ENCODE data around the gene TRPM5.
A peak's percentile ranks its signal among the peaks of the same experiment; 100 is the strongest.

The TRPM5 gene

GRCh38 chr11:2462986-2463765 lies 18.9 kb upstream of the TRPM5 start:
- Mint-ChIP-seq H3K27ac (peak overlapping the region; percentile 55), H3K4me3 (no peak overlapping the region), H3K4me1 (peaks cover 79% of the 10 kb centered on the region), H3K27me3 (no peaks in the 10 kb centered on the region), H3K36me3 (no peaks in the 10 kb centered on the region), H3K9me3 (no peaks in the 10 kb centered on the region)

- H3K4me1 Mint-ChIP-seq: peaks cover 74% of the 10 kb centered on the region
- H3K27me3 Mint-ChIP-seq: no peaks in the 10 kb centered on the region
- no peak overlapping the region for H3K27ac Mint-ChIP-seq
- no peaks in the 10 kb centered on the region for H3K36me3 Mint-ChIP-seq
- no peaks in the 10 kb centered on the region for H3K9me3 Mint-ChIP-seq
- H3K4me3 Mint-ChIP-seq: no peak overlapping the region
These were observed 18.2 kb upstream of the TRPM5 start for GRCh38 chr11:2462543-2462985.

- Mint-ChIP-seq H3K4me1 (peaks cover 72% of the 10 kb centered on the region), H3K27ac (no peak overlapping the region), H3K4me3 (no peak overlapping the region)
These were observed 17.7 kb upstream of the TRPM5 start for GRCh38 chr11:2461956-2462542.

GRCh38 chr11:2461253-2461955 lies 17.1 kb upstream of the TRPM5 start:
- peaks cover 65% of the 10 kb centered on the region for H3K4me1 Mint-ChIP-seq

More at GRCh38 chr11:2461956-2462542, 17.7 kb upstream of the TRPM5 start:
- Mint-ChIP-seq H3K9me3 (no peaks in the 10 kb centered on the region), H3K36me3 (no peaks in the 10 kb centered on the region), H3K27me3 (no peaks in the 10 kb centered on the region)

GRCh38 chr11:2460540-2461252 lies 16.4 kb upstream of the TRPM5 start:
- peaks cover 58% of the 10 kb centered on the region for H3K4me1 Mint-ChIP-seq
- no peaks in the 10 kb centered on the region for H3K27me3 Mint-ChIP-seq
- H3K9me3 Mint-ChIP-seq: no peaks in the 10 kb centered on the region
- H3K27ac Mint-ChIP-seq: no peak overlapping the region
- H3K4me3 Mint-ChIP-seq: no peak overlapping the region
- no peaks in the 10 kb centered on the region for H3K36me3 Mint-ChIP-seq

More at GRCh38 chr11:2461253-2461955, 17.1 kb upstream of the TRPM5 start:
- no peaks in the 10 kb centered on the region for H3K9me3 Mint-ChIP-seq
- H3K36me3 Mint-ChIP-seq: no peaks in the 10 kb centered on the region
- no peak overlapping the region for H3K4me3 Mint-ChIP-seq
- H3K27me3 Mint-ChIP-seq: no peaks in the 10 kb centered on the region
- H3K27ac Mint-ChIP-seq: no peak overlapping the region

GRCh38 chr11:2459796-2460531 lies 15.7 kb upstream of the TRPM5 start:
- Mint-ChIP-seq H3K4me3 (no peak overlapping the region), H3K27me3 (no peaks in the 10 kb centered on the region), H3K27ac (no peak overlapping the region), H3K36me3 (no peaks in the 10 kb centered on the region), H3K4me1 (peaks cover 54% of the 10 kb centered on the region), H3K9me3 (no peaks in the 10 kb centered on the region)

- Mint-ChIP-seq H3K27me3 (no peaks in the 10 kb centered on the region), H3K36me3 (no peaks in the 10 kb centered on the region), H3K4me1 (peaks cover 47% of the 10 kb centered on the region), H3K27ac (peak overlapping the region; percentile 70), H3K9me3 (no peaks in the 10 kb centered on the region), H3K4me3 (no peak overlapping the region)
These were observed 14.9 kb upstream of the TRPM5 start for GRCh38 chr11:2459016-2459725.

GRCh38 chr11:2458321-2458720 lies 14.0 kb upstream of the TRPM5 start:
- no peak overlapping the region for H3K4me3 Mint-ChIP-seq
- no peaks in the 10 kb centered on the region for H3K9me3 Mint-ChIP-seq
- no peak overlapping the region for H3K27ac Mint-ChIP-seq
- H3K27me3 Mint-ChIP-seq: no peaks in the 10 kb centered on the region
- H3K4me1 Mint-ChIP-seq: peaks cover 40% of the 10 kb centered on the region
- no peaks in the 10 kb centered on the region for H3K36me3 Mint-ChIP-seq

GRCh38 chr11:2453436-2453835 lies 9.1 kb upstream of the TRPM5 start:
- Mint-ChIP-seq H3K4me1 (peaks cover 7% of the 10 kb centered on the region), H3K36me3 (peaks cover 1% of the 10 kb centered on the region), H3K9me3 (no peaks in the 10 kb centered on the region), H3K27ac (no peak overlapping the region), H3K27me3 (no peaks in the 10 kb centered on the region), H3K4me3 (no peak overlapping the region)

- H3K36me3 Mint-ChIP-seq: peaks cover 1% of the 10 kb centered on the region
- peaks cover 15% of the 10 kb centered on the region for H3K4me1 Mint-ChIP-seq
- no peaks in the 10 kb centered on the region for H3K27me3 Mint-ChIP-seq
- H3K4me3 Mint-ChIP-seq: no peak overlapping the region
- no peak overlapping the region for H3K27ac Mint-ChIP-seq
- no peaks in the 10 kb centered on the region for H3K9me3 Mint-ChIP-seq
These were observed 8.2 kb upstream of the TRPM5 start for GRCh38 chr11:2452321-2453012.

GRCh38 chr11:2451916-2452315 lies 7.6 kb upstream of the TRPM5 start:
- peaks cover 1% of the 10 kb centered on the region for H3K36me3 Mint-ChIP-seq
- H3K4me3 Mint-ChIP-seq: no peak overlapping the region
- H3K4me1 Mint-ChIP-seq: peaks cover 18% of the 10 kb centered on the region
- no peak overlapping the region for H3K27ac Mint-ChIP-seq
- H3K9me3 Mint-ChIP-seq: no peaks in the 10 kb centered on the region
- H3K27me3 Mint-ChIP-seq: no peaks in the 10 kb centered on the region

GRCh38 chr11:2451336-2451735 lies 7.0 kb upstream of the TRPM5 start:
- no peak overlapping the region for H3K27ac Mint-ChIP-seq
- H3K27me3 Mint-ChIP-seq: no peaks in the 10 kb centered on the region
- no peak overlapping the region for H3K4me3 Mint-ChIP-seq
- H3K4me1 Mint-ChIP-seq: peaks cover 24% of the 10 kb centered on the region
- peaks cover 1% of the 10 kb centered on the region for H3K36me3 Mint-ChIP-seq
- H3K9me3 Mint-ChIP-seq: no peaks in the 10 kb centered on the region

GRCh38 chr11:2450321-2451041 lies 6.2 kb upstream of the TRPM5 start:
- Mint-ChIP-seq H3K4me3 (no peak overlapping the region), H3K4me1 (peaks cover 25% of the 10 kb centered on the region), H3K27ac (no peak overlapping the region), H3K36me3 (peaks cover 1% of the 10 kb centered on the region), H3K27me3 (no peaks in the 10 kb centered on the region), H3K9me3 (no peaks in the 10 kb centered on the region)
